AG10803 (cell line): ENCODE measurements around the gene CCDC183.
"Not testable (repeated sequence)": the region's sequence is repeated elsewhere in the genome, so short reads cannot be mapped to it uniquely, and the experiment has no call there.

Experiments used
- DNase-seq: peaks from one replicate; pipeline ENCODE4 v3.0.0; 2010; ENCODE audit warnings: low read depth
- H3K4me3 ChIP-seq: 2 replicates; pipeline ENCODE4 v1.5.1; 2011; ENCODE audit warnings: mild to moderate bottlenecking, low read length, control low read depth
- TF ChIP-seq, protein P1 (sequence below): conservative IDR thresholded peaks from 2 replicates; pipeline ENCODE4 v1.5.1; 2011; ENCODE audit warnings: mild to moderate bottlenecking, low read length, control low read depth, inconsistent platforms

Gene CCDC183

DNA sequence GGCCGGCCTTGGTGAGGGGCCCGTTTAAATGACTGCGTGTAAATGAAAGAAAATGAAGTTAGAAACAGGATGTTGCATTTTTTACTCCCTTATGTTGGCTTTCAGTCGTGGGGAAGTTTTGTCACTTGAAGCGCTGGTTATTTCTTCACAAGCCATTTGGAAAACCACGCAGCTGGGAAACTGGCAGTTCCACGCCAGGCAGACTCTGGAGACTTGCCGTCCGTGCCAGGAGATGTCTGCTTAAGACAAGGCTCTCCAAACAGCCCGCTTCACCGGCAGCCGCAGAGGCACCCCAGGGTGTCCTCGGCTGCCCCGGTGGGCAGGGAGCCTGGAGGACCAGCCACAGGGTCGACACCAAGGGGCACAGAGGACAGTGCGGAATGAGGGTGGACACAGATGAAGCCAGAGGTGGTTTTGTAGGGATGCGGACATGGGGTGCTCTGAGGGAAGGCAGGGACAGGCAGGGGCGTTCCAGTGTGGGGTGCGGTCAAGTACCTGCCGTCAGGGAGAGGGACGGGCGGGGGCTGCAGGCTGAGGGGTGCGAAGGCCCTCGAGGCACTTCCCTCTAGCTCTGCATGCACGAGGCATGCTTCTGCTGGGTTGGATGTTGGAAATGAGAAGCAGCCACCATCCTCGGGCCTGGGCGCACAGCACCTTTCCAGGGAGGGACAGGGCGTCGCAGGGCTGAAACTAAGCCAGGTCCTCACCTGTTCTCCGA is 35.0 kb downstream of the CCDC183 start:
- H3K4me3 ChIP-seq: no peak overlapping the region
- no peak for DNase-seq
- TF ChIP-seq, protein P1, sequence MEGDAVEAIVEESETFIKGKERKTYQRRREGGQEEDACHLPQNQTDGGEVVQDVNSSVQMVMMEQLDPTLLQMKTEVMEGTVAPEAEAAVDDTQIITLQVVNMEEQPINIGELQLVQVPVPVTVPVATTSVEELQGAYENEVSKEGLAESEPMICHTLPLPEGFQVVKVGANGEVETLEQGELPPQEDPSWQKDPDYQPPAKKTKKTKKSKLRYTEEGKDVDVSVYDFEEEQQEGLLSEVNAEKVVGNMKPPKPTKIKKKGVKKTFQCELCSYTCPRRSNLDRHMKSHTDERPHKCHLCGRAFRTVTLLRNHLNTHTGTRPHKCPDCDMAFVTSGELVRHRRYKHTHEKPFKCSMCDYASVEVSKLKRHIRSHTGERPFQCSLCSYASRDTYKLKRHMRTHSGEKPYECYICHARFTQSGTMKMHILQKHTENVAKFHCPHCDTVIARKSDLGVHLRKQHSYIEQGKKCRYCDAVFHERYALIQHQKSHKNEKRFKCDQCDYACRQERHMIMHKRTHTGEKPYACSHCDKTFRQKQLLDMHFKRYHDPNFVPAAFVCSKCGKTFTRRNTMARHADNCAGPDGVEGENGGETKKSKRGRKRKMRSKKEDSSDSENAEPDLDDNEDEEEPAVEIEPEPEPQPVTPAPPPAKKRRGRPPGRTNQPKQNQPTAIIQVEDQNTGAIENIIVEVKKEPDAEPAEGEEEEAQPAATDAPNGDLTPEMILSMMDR: no peak

DNA sequence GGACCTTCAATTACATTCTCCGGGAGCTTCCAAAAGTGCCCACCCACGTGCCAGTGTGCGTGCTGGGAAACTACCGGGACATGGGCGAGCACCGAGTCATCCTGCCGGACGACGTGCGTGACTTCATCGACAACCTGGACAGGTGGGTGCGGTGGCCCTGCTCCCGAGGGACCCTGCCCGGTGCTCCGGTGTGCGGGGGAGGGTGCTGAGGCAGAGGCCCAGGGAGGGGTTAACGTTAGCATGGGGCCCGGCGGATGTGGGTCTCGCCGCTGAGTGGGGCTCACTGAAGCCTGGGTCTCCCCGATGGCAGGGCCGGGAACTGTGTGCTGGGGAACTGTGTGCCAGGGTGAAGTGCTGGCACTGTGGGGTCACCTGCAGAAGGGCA is 35.6 kb downstream of the CCDC183 start:
- H3K4me3 ChIP-seq: no peak overlapping the region
- DNase-seq: no peak
- TF ChIP-seq, protein P1: no peak

DNA sequence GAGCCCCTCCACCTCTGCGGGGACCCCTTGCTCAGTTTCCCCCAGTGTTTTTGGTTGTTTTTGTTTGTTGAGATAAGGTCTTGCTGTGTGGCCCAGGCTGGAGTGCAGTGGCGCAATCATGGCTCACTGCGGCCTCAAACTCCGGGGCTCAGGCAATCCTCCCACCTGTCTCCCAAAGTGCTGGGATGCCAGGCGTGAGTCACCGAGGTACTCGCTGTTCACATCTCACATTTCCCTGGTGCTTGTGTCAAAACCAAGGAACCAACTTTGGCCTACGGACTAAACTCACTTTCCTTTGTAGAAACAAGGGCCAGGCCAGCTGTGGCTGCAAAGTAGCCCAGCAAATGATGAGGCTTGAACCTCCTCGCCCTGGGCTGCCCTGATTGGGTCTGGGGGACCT is 36.4 kb downstream of the CCDC183 start:
- no peak for DNase-seq
- H3K4me3 ChIP-seq: no peak overlapping the region
- TF ChIP-seq, protein P1: no peak

DNA sequence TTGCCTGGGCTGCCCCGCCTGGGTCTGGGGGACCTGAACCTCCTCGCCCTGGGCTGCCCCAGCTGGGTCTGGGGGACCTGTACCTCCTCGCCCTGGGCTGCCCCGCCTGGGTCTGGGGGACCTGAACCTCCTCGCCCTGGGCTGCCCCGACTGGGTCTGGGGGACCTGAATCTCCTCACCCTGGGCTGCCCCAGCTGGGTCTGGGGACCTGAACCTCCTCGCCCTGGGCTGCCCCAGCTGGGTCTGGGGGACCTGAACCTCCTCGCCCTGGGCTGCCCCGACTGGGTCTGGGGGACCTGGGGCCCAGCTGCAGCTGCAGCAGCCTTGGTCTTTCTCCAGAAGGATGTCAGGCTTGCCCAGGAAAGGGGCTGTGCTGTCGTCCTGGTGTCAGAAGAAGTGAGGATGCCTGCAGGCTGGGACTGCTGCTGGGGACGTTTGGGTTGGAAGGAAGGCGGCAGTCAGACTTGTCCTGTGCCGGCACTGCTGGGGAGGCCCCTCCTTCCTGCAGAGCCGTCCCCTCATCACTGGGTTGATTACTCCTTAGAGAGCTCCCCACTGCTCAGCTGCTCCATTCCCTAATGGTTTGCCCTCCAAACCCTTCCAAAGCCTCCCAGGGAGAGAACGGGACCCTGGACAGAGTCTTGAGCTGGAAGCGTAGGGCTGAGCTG is 37.4 kb downstream of the CCDC183 start:
- not testable (repeated sequence) for DNase-seq, H3K4me3 ChIP-seq

DNA sequence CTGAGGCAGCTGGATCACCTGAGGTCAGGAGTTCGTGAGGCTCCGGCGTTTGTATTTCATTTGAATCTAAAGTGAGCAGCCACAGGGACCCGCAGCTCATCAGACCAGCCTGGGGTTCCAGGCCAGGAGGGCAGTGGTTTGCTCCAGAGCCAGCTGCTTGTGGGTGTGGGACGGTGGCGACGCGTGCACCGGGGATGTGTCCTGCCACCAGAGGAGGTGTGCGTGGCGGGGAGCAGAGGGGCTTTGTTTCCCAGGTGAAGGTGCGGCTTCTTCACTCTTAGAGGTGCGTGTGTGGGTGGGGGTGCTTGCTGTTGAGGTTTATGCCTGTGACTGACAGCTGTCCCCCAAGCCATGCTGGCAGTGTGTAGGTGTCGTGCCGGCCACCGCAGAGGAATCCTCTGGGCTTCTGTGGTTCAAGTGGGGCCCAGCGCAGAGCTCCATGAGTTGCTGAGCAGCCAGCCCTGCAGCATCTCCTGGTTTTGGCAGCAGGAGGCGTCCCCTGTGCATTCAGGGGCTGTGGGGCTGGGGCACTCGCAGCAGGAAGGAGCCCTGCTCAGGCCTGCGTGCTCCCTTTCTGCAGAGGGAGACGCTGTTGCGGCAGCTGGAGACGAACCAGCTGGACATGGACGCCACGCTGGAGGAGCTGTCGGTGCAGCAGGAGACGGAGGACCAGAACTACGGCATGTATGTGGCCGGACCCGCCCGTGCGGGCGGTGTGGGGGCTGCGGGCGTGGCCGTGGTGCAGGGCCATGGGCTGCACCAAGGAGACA is 39.2 kb downstream of the CCDC183 start:
- DNase-seq: no peak
- TF ChIP-seq, protein P1: no peak
- H3K4me3 ChIP-seq: no peak overlapping the region

DNA sequence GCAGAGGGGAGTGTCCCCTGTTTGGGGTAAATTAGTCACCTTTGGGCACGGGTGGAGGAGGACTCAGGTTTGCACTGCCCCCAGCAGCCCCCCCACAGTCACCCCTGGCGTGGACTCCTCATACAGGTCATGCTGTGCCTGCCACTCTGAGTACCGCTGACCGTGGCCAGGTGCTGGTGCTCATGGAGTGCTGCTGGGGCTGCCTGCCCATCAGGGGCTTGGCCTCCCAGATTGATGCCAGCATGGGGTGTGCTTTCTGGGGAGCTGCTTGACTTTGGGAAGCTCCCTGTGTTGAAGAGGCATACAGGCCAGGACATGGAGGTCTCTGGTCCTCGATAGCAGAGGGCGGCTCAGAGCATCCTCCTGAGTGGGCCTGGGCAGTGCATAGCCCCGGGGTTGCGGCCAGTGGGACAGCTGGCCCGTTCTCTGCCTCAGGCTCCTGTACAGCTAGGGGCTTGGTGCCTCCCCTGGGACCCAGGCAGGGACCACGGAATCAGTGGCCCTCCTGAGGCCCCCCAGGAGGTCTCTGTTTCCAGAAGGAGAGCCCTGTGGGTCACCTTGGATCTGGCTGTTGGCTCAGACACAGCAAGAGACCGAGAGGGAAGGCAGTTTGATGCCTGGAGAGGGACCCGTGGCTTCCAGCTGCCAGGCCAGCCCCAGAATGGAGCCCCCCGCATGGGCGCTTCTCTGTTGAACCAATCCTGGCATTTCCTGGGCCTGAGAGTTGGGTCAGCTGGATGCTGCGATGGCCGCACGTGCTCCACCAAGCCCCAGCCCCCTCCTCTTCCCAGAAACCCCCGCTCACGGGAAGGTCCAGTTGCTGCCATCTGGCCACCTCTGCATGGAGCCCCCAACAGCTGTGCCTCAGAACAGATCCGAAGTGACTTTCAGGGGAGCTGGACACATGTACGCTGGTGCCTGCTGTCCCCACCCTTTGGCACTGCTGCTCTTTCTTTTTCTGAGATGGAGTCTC is 40.1 kb downstream of the CCDC183 start:
- H3K4me3 ChIP-seq: no peak overlapping the region
- TF ChIP-seq, protein P1: no peak
- DNase-seq: no peak
